HepG2 (cell line): ENCODE data around the gene CMPK2. TPM values are rescaled to one million over a fixed set of nuclear protein-coding genes. Genes with fewer than 3 reads are reported as not detected.

Experiments
- ATAC-seq: fragments of 200-7000 bp; cut with Tn5 transposase; 3 replicates; pipeline ENCODE4 v1.9.1; 2020; ENCODE audit warnings: mild to moderate bottlenecking, moderate library complexity
- BruUV-seq: library from RNA; stranded (reverse); fragments of 400-500 nt; replicated peaks from 2 replicates; lab custom pipeline; 2021; lab: Mats Ljungman, UMichigan
- CTCF ChIA-PET: fragments of 300-600 bp; formaldehyde crosslinking; extraction: SDS; loops from one replicate; lab custom pipeline; 2021; ENCODE audit warnings: low total read pairs, inconsistent platforms, low intra/inter-chr PET ratio; lab: Yijun Ruan, JAX
- POLR2A ChIA-PET: fragments of 350-600 bp; sonication (Branson Sonifier 250); formaldehyde crosslinking; loops from one replicate; lab custom pipeline; 2020; ENCODE audit warnings: antibody characterized with exemption, inconsistent platforms; lab: Yijun Ruan, JAX
- DNase-seq: peaks from one replicate; pipeline ENCODE4 v3.0.0-alpha.2; 2015; ENCODE audit warnings: low spot score
- FAIRE-seq: peaks from 3 replicates; lab custom pipeline; 2011; peaks lifted over from hg19 to GRCh38; lab: Jason Lieb, UNC
- H2AFZ ChIP-seq: one replicate; pipeline ENCODE4 v1.6.1; 2011; ENCODE audit warnings: low read length, inconsistent platforms
- H3K27ac ChIP-seq: fragments of 300-600 bp; 3 replicates; pipeline ENCODE4 v1.8.0; 2011; ENCODE audit warnings: mixed run types, mild to moderate bottlenecking, mixed read lengths, low read length, inconsistent platforms; ENCODE audit not compliant: insufficient read depth; ENCODE audit errors: extremely low read length
- H3K27me3 ChIP-seq, 2 experiments: fragments of 200-600 bp in 1 of 2; 2 replicates in 1 of 2; 3 replicates in 1 of 2; pipeline versions ENCODE4 v1.6.0 to v1.8.0; 2011; ENCODE audit warnings: low read length in 2 of 2, mild to moderate bottlenecking in 2 of 2, moderate library complexity in 2 of 2, inconsistent platforms in 1 of 2; ENCODE audit not compliant: insufficient read depth in 2 of 2, control insufficient read depth in 1 of 2
- H3K36me3 ChIP-seq, 2 experiments: fragments of 200-600 bp in 1 of 2; replicated peaks in 1 of 2; 2 replicates in 1 of 2; 3 replicates in 1 of 2; pipeline versions ENCODE4 v1.5.1 to v1.8.0; 2011; ENCODE audit warnings: low read length in 2 of 2, inconsistent platforms in 1 of 2; ENCODE audit not compliant: insufficient read depth in 2 of 2, control insufficient read depth in 1 of 2
- H3K4me1 ChIP-seq: 2 replicates; pipeline ENCODE4 v1.5.1; 2012; ENCODE audit warnings: low read length, inconsistent platforms; ENCODE audit not compliant: insufficient read depth
- H3K4me2 ChIP-seq: 2 replicates; pipeline ENCODE4 v1.6.0; 2011; ENCODE audit warnings: low read depth, low read length, inconsistent platforms
- H3K4me3 ChIP-seq, 3 experiments: fragments of 200-600 bp in 1 of 3; sonication (generic), shearing (Covaris generic) in 1 of 3; replicated peaks in 1 of 3; 2 replicates each; pipeline ENCODE4 v1.5.1; 2011 to 2016; ENCODE audit warnings: low read length in 3 of 3, inconsistent platforms in 2 of 3, low read depth in 2 of 3, mild to moderate bottlenecking in 2 of 3, control low read depth in 1 of 3, mixed read lengths in 1 of 3; ENCODE audit not compliant: insufficient read depth in 1 of 3
- H3K79me2 ChIP-seq: one replicate; pipeline ENCODE4 v1.6.1; 2011; ENCODE audit warnings: low read length, inconsistent platforms; ENCODE audit not compliant: insufficient read depth
- H3K9ac ChIP-seq: 2 replicates; pipeline ENCODE4 v1.6.0; 2011; ENCODE audit warnings: mild to moderate bottlenecking, low read depth, low read length, inconsistent platforms; ENCODE audit not compliant: insufficient read depth
- H3K9me3 ChIP-seq: 2 replicates; pipeline ENCODE4 v1.5.1; 2012; ENCODE audit warnings: mild to moderate bottlenecking, low read length
- H4K20me1 ChIP-seq: 2 replicates; pipeline ENCODE4 v1.6.0; 2011; ENCODE audit warnings: inconsistent platforms, mild to moderate bottlenecking, low read length, moderate library complexity; ENCODE audit not compliant: insufficient read depth
- ATF7 ChIP-seq, 2 experiments: fragments of 450-650 bp in 1 of 2; sonication (generic) in 1 of 2; formaldehyde crosslinking in 1 of 2; IDR thresholded peaks; 2 replicates each; pipeline versions ENCODE4 v1.4.0 to v1.6.1; 2016 to 2020; ENCODE audit warnings: antibody characterized with exemption in 1 of 2, mild to moderate bottlenecking in 1 of 2, missing genetic modification reagents in 1 of 2
- BRD4 ChIP-seq: sonication (generic); formaldehyde crosslinking; IDR thresholded peaks from 2 replicates; pipeline ENCODE4 v1.4.0; 2020; ENCODE audit warnings: missing genetic modification reagents
- CHD4 ChIP-seq: fragments of 200-600 bp; sonication (generic); IDR thresholded peaks from 2 replicates; pipeline ENCODE4 v1.7.0; 2017; ENCODE audit warnings: mild to moderate bottlenecking, low read length, borderline replicate concordance
- MYPOP ChIP-seq: sonication (generic); formaldehyde crosslinking; IDR thresholded peaks from 2 replicates; pipeline ENCODE4 v1.8.1; 2023; ENCODE audit warnings: mild to moderate bottlenecking, moderate library complexity, missing genetic modification reagents
- NCOA5 ChIP-seq: sonication (generic); formaldehyde crosslinking; IDR thresholded peaks from 2 replicates; pipeline ENCODE4 v1.4.0; 2020; ENCODE audit warnings: missing genetic modification reagents
- PCBP2 ChIP-seq: fragments of 200-400 bp; formaldehyde crosslinking; optimal IDR thresholded peaks from 2 replicates; pipeline ENCODE3; 2018; ENCODE audit warnings: low read length, low read depth; ENCODE audit not compliant: poor library complexity, severe bottlenecking
- PRMT3 ChIP-seq: sonication (generic); formaldehyde crosslinking; IDR thresholded peaks from 2 replicates; pipeline ENCODE4 v1.8.1; 2022; ENCODE audit warnings: low read depth, mild to moderate bottlenecking, moderate library complexity, missing genetic modification reagents, borderline replicate concordance
- RFXANK ChIP-seq: IDR thresholded peaks from 2 replicates; pipeline ENCODE4 v1.6.1; 2016
- SETDB1 ChIP-seq: sonication (generic); formaldehyde crosslinking; IDR thresholded peaks from 2 replicates; pipeline ENCODE4 v1.5.1; 2020; ENCODE audit warnings: missing genetic modification reagents, mild to moderate bottlenecking, borderline replicate concordance
- SNAI1 ChIP-seq: sonication (generic); formaldehyde crosslinking; IDR thresholded peaks from 2 replicates; pipeline ENCODE4 v1.5.0; 2020; ENCODE audit warnings: mild to moderate bottlenecking, missing genetic modification reagents, borderline replicate concordance
- TBX3 ChIP-seq: fragments of 450-650 bp; IDR thresholded peaks from 2 replicates; pipeline ENCODE4 v1.6.1; 2017; ENCODE audit warnings: antibody characterized with exemption, mild to moderate bottlenecking, inconsistent platforms, borderline replicate concordance
- TRIM22 ChIP-seq: fragments of 450-650 bp; IDR thresholded peaks from 2 replicates; pipeline ENCODE4 v1.6.1; 2017
- ZBTB2 ChIP-seq: sonication (generic); formaldehyde crosslinking; IDR thresholded peaks from 2 replicates; pipeline ENCODE4 v1.8.0; 2022; ENCODE audit warnings: low read depth, missing genetic modification reagents
- ZBTB42 ChIP-seq: sonication (generic); formaldehyde crosslinking; IDR thresholded peaks from 2 replicates; pipeline ENCODE4 v1.5.0; 2020; ENCODE audit warnings: mild to moderate bottlenecking, missing genetic modification reagents
- WGBS: methylation state at CpG from one replicate; pipeline ENCODE4 v1.1.6; 2017; ENCODE audit warnings: low lambda C conversion rate; 5-methylcytosine and 5-hydroxymethylcytosine counted together
- in situ Hi-C: cut with HindIII; loops from 2 replicates; pipeline ENCODE4 v1.10.0; 2017; ENCODE audit warnings: low pct_unique_long_range_greater_than_20kb; ENCODE audit not compliant: extremely low pct_ligation_motif_present
- intact Hi-C: fragments of 100-400 bp; cut with micrococcal nuclease; formaldehyde crosslinking; loops from one replicate; pipeline ENCODE4 v1.10.0; 2022; ENCODE audit not compliant: unreplicated experiment
- polyA plus RNA-seq, 8 experiments: library from polyadenylated mRNA; depleted of rRNA in 3 of 8; stranded (reverse) in 7 of 8; unstranded in 1 of 8; fragments of >200 nt; fragmentation: Illumina TruSeq in 4 of 8; extraction: Trizol in 4 of 8; gene quantifications; 2 replicates each; pipeline versions ENCODE4 v1.2.1 to v1.2.3, GENCODE V29; 2011 to 2016; ENCODE audit warnings: low read depth in 4 of 8, missing spikeins in 1 of 8, mixed read lengths in 1 of 8; ENCODE audit not compliant: insufficient read depth in 1 of 8
- total RNA-seq, 5 experiments: library from RNA; depleted of rRNA; stranded (reverse); fragments of >200 nt; fragmentation: Illumina TruSeq; extraction: Trizol; gene quantifications; 2 replicates each; pipeline ENCODE4 v1.2.3, GENCODE V29; 2016; ENCODE audit warnings: low read depth in 1 of 5

CMPK2 gene
- total and polyA plus RNA-seq, 2 of the 13 experiments (the other 11 are each of a cell fraction or from before 2014, with no cell fraction given): 0.04 to 1.0 TPM

- H3K36me3 ChIP-seq: no peaks in the 10 kb centered on the region; a peak in 1 of 5 replicates
- peaks cover 0 to 26% of the 10 kb centered on the region in 2 experiments; a peak in 2 of 5 replicates for H3K27me3 ChIP-seq
- no peaks in the 10 kb centered on the region for H3K79me2 ChIP-seq
- no peak for TF ChIP-seq TRIM22
- no peak for TF ChIP-seq CHD4
- ChIA-PET POLR2A (no interaction called here), CTCF (no interaction called here)
- in situ Hi-C loops (no loop called here), intact Hi-C loops (no loop called here)
- no peak overlapping the region for H3K4me3 ChIP-seq
- no peaks in the 10 kb centered on the region for H3K9me3 ChIP-seq
- H3K9ac ChIP-seq: no peak overlapping the region
- no peak for DNase-seq
- H4K20me1 ChIP-seq: no peaks in the 10 kb centered on the region
- no peaks in the 10 kb centered on the region for H3K4me1 ChIP-seq
- ATAC-seq: no peak
- no peak for FAIRE-seq
- H3K4me2 ChIP-seq: no peak overlapping the region
- H2AFZ ChIP-seq: no peak overlapping the region
- no peak overlapping the region for H3K27ac ChIP-seq
- 26% methylated on average over 7 of the region's 7 CpGs for WGBS
- no TSS peak for BruUV-seq
These were observed 17.9 kb upstream of the CMPK2 start for GRCh38 chr2:6883448-6884122.

- ATAC-seq (no peak), FAIRE-seq (no peak), DNase-seq (no peak)
- intact Hi-C loops (no loop called here), in situ Hi-C loops (no loop called here)
- CTCF ChIA-PET: no interaction called here
- H3K36me3 ChIP-seq: no peaks in the 10 kb centered on the region; a peak in 1 of 5 replicates
- TF ChIP-seq SNAI1 (CRISPR knock-in tag) (no peak), PRMT3 (no peak), TBX3 (no peak), RFXANK (no peak), ZBTB2 (no peak), PCBP2 (no peak), MYPOP (no peak), BRD4 (CRISPR knock-in tag) (no peak), SETDB1 (CRISPR knock-in tag) (no peak), ZBTB42 (CRISPR knock-in tag) (no peak), ATF7 (IDR thresholded peaks at IDR 0.05) (no peak), ATF7 (CRISPR knock-in tag; IDR thresholded peaks at IDR 0.05) (no peak), NCOA5 (no peak)
- H3K4me3 ChIP-seq: no peak overlapping the region
- POLR2A ChIA-PET: no interaction called here
- H3K27me3 ChIP-seq: peaks cover 0 to 37% of the 10 kb centered on the region in 2 experiments; a peak in 2 of 5 replicates
- H4K20me1 ChIP-seq: no peaks in the 10 kb centered on the region
- H3K9ac ChIP-seq: no peak overlapping the region
- 11% methylated on average over 5 of the region's 5 CpGs for WGBS
- H3K9me3 ChIP-seq: no peaks in the 10 kb centered on the region
- H3K4me1 ChIP-seq: peaks cover 10% of the 10 kb centered on the region; the same call in 1 of the 2 replicates
- BruUV-seq: no TSS peak
- no peak overlapping the region for H3K4me2 ChIP-seq
- H3K27ac ChIP-seq: no peak overlapping the region
- no peaks in the 10 kb centered on the region for H3K79me2 ChIP-seq
- no peak overlapping the region for H2AFZ ChIP-seq
These were observed 15.8 kb upstream of the CMPK2 start for GRCh38 chr2:6881516-6881915.
